Hepatocyte (in vitro differentiated cells): Measurements from ENCODE around the gene GPR39. TPM values are rescaled to one million over a fixed set of nuclear protein-coding genes. Genes with fewer than 3 reads are reported as not detected.

Source experiments
- DNase-seq: peaks from one replicate; pipeline ENCODE4 v3.0.0-alpha.2; 2016; ENCODE audit warnings: low spot score
- H2AFZ ChIP-seq: fragments of 200-600 bp; sonication (generic); 2 replicates; pipeline ENCODE4 v1.6.0; 2016; ENCODE audit warnings: antibody characterized with exemption, mild to moderate bottlenecking
- H3K27ac ChIP-seq: fragments of 200-600 bp; sonication (generic); 2 replicates; pipeline ENCODE4 v1.5.1; 2016; ENCODE audit warnings: mild to moderate bottlenecking
- H3K27me3 ChIP-seq: fragments of 200-600 bp; sonication (generic); 2 replicates; pipeline ENCODE4 v1.6.1; 2016
- H3K36me3 ChIP-seq: fragments of 200-600 bp; sonication (generic); replicated peaks from 2 replicates; pipeline ENCODE4 v1.5.1; 2016; ENCODE audit warnings: low read depth; ENCODE audit not compliant: insufficient read depth
- H3K4me1 ChIP-seq: fragments of 200-600 bp; sonication (generic); 2 replicates; pipeline ENCODE4 v1.5.1; 2016; ENCODE audit warnings: mild to moderate bottlenecking, moderate library complexity; ENCODE audit not compliant: insufficient read depth
- H3K4me2 ChIP-seq: fragments of 200-600 bp; sonication (generic); 2 replicates; pipeline ENCODE4 v1.6.0; 2016
- H3K4me3 ChIP-seq: fragments of 200-600 bp; sonication (generic); 2 replicates; pipeline ENCODE4 v1.5.1; 2016; ENCODE audit warnings: mild to moderate bottlenecking
- H3K79me2 ChIP-seq: fragments of 200-600 bp; sonication (generic); 2 replicates; pipeline ENCODE4 v1.6.0; 2017; ENCODE audit warnings: mild to moderate bottlenecking
- H3K9me2 ChIP-seq: fragments of 200-600 bp; sonication (generic); replicated peaks from 2 replicates; pipeline ENCODE4 v1.6.0; 2017; ENCODE audit warnings: mild to moderate bottlenecking; ENCODE audit not compliant: insufficient read depth
- H3K9me3 ChIP-seq: fragments of 200-600 bp; sonication (generic); 2 replicates; pipeline ENCODE4 v1.5.1; 2016; ENCODE audit warnings: low read depth, mild to moderate bottlenecking
- H4K20me1 ChIP-seq: fragments of 200-600 bp; sonication (generic); 2 replicates; pipeline ENCODE4 v1.6.0; 2016; ENCODE audit warnings: mild to moderate bottlenecking; ENCODE audit not compliant: insufficient read depth, poor library complexity, severe bottlenecking
- CTCF ChIP-seq: fragments of 200-600 bp; sonication (generic); IDR thresholded peaks from 2 replicates; pipeline ENCODE4 v1.5.1; 2016; ENCODE audit warnings: antibody characterized with exemption, mild to moderate bottlenecking; ENCODE audit not compliant: poor library complexity
- EZH2 ChIP-seq: fragments of 200-600 bp; sonication (generic); IDR thresholded peaks from 2 replicates; pipeline ENCODE4 v1.6.1; 2016; ENCODE audit warnings: antibody characterized with exemption, mild to moderate bottlenecking, borderline replicate concordance
- EZH2phosphoT487 ChIP-seq: fragments of 200-600 bp; sonication (generic); IDR thresholded peaks from one replicate; pipeline ENCODE4 v1.6.1; 2018; ENCODE audit warnings: antibody characterized with exemption, mild to moderate bottlenecking, low read depth, moderate library complexity; ENCODE audit not compliant: unreplicated experiment, severe bottlenecking
- WGBS: methylation state at CpG from one replicate; pipeline ENCODE4 v1.1.6; 2016; ENCODE audit warnings: low lambda C conversion rate; ENCODE audit errors: missing lambda C conversion rate; 5-methylcytosine and 5-hydroxymethylcytosine counted together
- polyA plus RNA-seq: library from polyadenylated mRNA; unstranded; fragments of >200 nt; fragmentation: Nextera tagmentation; extraction: Ambion mirVana; gene quantifications from 2 replicates; pipeline ENCODE4 v1.2.1, GENCODE V29; 2016
- total RNA-seq: library from RNA; depleted of rRNA; stranded (reverse); fragments of >200 nt; gene quantifications from 2 replicates; pipeline ENCODE4 v1.2.3, GENCODE V29; 2014

GPR39 gene
- total and polyA plus RNA-seq, 2 experiments from 2014 or later = 11.1 to 14.5 TPM

- Histone ChIP-seq H3K27ac (no peak overlapping the region), H3K79me2 (peaks cover 12% of the 10 kb centered on the region), H2AFZ (no peak overlapping the region), H3K4me1 (no peaks in the 10 kb centered on the region), H3K27me3 (no peaks in the 10 kb centered on the region), H3K4me3 (no peak overlapping the region), H3K9me3 (no peaks in the 10 kb centered on the region), H4K20me1 (no peaks in the 10 kb centered on the region), H3K36me3 (no peaks in the 10 kb centered on the region), H3K9me2 (no peaks in the 10 kb centered on the region), H3K4me2 (no peak overlapping the region)
- WGBS = 100% methylated on average over 1 of the region's 1 CpG
- no peak for DNase-seq
- no peak for TF ChIP-seq CTCF
- no peak for TF ChIP-seq EZH2
- no peak for TF ChIP-seq EZH2phosphoT487
These were observed 67.5 kb downstream of the GPR39 start for GRCh38 chr2:132484144-132484543.

DNA sequence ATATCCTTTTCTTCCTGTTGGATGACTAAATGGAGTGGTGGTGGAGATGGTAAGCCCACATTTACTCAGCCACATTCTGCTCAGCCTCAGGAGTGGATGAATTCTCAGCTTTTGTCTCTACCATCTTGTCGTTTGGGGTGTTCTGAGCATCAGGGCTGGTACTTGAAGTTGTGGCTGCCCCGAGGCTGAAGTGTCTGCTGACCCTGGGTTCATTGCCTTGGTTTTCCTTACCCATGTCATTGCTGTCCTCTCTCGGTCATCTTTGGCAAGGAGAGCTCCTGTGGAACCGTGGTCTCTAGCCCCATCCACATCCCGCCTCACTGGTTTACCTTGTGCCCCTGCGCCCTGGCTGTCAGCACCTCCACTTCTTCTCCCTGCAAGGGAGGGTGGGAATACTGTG lies 71.9 kb downstream of the GPR39 start:
- Histone ChIP-seq H2AFZ (no peak overlapping the region), H3K4me1 (no peaks in the 10 kb centered on the region), H3K4me2 (no peak overlapping the region), H3K27ac (no peak overlapping the region), H3K36me3 (no peaks in the 10 kb centered on the region), H3K27me3 (no peaks in the 10 kb centered on the region), H3K79me2 (peaks cover 12% of the 10 kb centered on the region), H3K9me2 (no peaks in the 10 kb centered on the region), H3K9me3 (no peaks in the 10 kb centered on the region), H4K20me1 (no peaks in the 10 kb centered on the region), H3K4me3 (no peak overlapping the region)
- TF ChIP-seq EZH2phosphoT487 (no peak), EZH2 (no peak), CTCF (no peak)
- whole genome bisulfite sequencing = 88% methylated on average over 6 of the region's 6 CpGs
- DNase-seq = no peak

- Histone ChIP-seq H2AFZ (no peak overlapping the region), H3K36me3 (no peaks in the 10 kb centered on the region), H4K20me1 (no peaks in the 10 kb centered on the region), H3K27me3 (no peaks in the 10 kb centered on the region), H3K27ac (no peak overlapping the region), H3K4me1 (no peaks in the 10 kb centered on the region), H3K4me3 (no peak overlapping the region), H3K9me3 (no peaks in the 10 kb centered on the region), H3K79me2 (peaks cover 12% of the 10 kb centered on the region), H3K4me2 (no peak overlapping the region), H3K9me2 (no peaks in the 10 kb centered on the region)
- peak; percentile 63 for DNase-seq
- no peak for TF ChIP-seq EZH2phosphoT487
- no peak for TF ChIP-seq CTCF
- TF ChIP-seq EZH2 = no peak
- 29% methylated on average over 18 of the region's 18 CpGs for WGBS
These were observed 72.5 kb downstream of the GPR39 start for GRCh38 chr2:132489150-132489549.

- TF ChIP-seq CTCF = no peak
- H3K4me2 ChIP-seq = no peak overlapping the region
These were observed 79.3 kb downstream of the GPR39 start for GRCh38 chr2:132495881-132496280.

More at GRCh38 chr2:132495881-132496280, 79.3 kb downstream of the GPR39 start:
- Histone ChIP-seq H3K9me3 (no peaks in the 10 kb centered on the region), H3K79me2 (peaks cover 10% of the 10 kb centered on the region), H3K4me3 (no peak overlapping the region), H3K9me2 (no peaks in the 10 kb centered on the region), H3K4me1 (no peaks in the 10 kb centered on the region), H3K27ac (no peak overlapping the region), H4K20me1 (no peaks in the 10 kb centered on the region), H3K36me3 (no peaks in the 10 kb centered on the region), H2AFZ (no peak overlapping the region), H3K27me3 (no peaks in the 10 kb centered on the region)
- no peak for DNase-seq
- 98% methylated on average over 2 of the region's 2 CpGs for WGBS
